H1 (cell line): ENCODE data around the gene SLC35D3. TPM values are rescaled to one million over a fixed set of nuclear protein-coding genes. Genes with fewer than 3 reads are reported as not detected.

Experiments
- CTCF ChIA-PET: fragments of 300-600 bp; sonication (Branson Sonifier 250); formaldehyde crosslinking; loops from one replicate; lab custom pipeline; 2021; ENCODE audit not compliant: partially characterized antibody; lab: Charles Lee
- POLR2A ChIA-PET: fragments of 300-600 bp; sonication (Branson Sonifier 250); formaldehyde crosslinking; loops from one replicate; lab custom pipeline; 2021; ENCODE audit warnings: inconsistent platforms; ENCODE audit not compliant: partially characterized antibody; lab: Charles Lee
- DNase-seq, 2 experiments: peaks; one replicate each; pipeline versions ENCODE4 v3.0.0 to v3.0.0-alpha.2; 2010 to 2022; ENCODE audit warnings: low spot score in 2 of 2, low read depth in 1 of 2, mixed read lengths in 1 of 2
- FAIRE-seq: peaks from 2 replicates; lab custom pipeline; 2011; peaks lifted over from hg19 to GRCh38; lab: Jason Lieb, UNC
- H2AFZ ChIP-seq: 2 replicates; pipeline ENCODE4 v1.8.1; 2012; ENCODE audit warnings: low read length, inconsistent platforms
- H2AK5ac ChIP-seq: 2 replicates; pipeline ENCODE4 v1.6.1; 2013; ENCODE audit warnings: low read depth, low read length
- H2BK120ac ChIP-seq: replicated peaks from 2 replicates; pipeline ENCODE3; 2013; ENCODE audit warnings: low read depth, low read length, inconsistent platforms
- H2BK12ac ChIP-seq: 2 replicates; pipeline ENCODE4 v1.6.1; 2013; ENCODE audit warnings: low read depth, low read length
- H2BK15ac ChIP-seq: 2 replicates; pipeline ENCODE4 v1.6.1; 2013; ENCODE audit warnings: low read length
- H2BK20ac ChIP-seq: 2 replicates; pipeline ENCODE4 v1.6.1; 2013; ENCODE audit warnings: low read length
- H2BK5ac ChIP-seq: 2 replicates; pipeline ENCODE4 v1.6.1; 2013; ENCODE audit warnings: low read depth, low read length
- H3K14ac ChIP-seq: 2 replicates; pipeline ENCODE4 v1.6.1; 2013; ENCODE audit warnings: inconsistent platforms; ENCODE audit not compliant: insufficient read length
- H3K18ac ChIP-seq: 2 replicates; pipeline ENCODE4 v1.6.1; 2013; ENCODE audit warnings: low read length; ENCODE audit errors: extremely low read depth
- H3K23ac ChIP-seq: 2 replicates; pipeline ENCODE4 v1.6.1; 2013; ENCODE audit warnings: inconsistent platforms; ENCODE audit not compliant: insufficient read length
- H3K23me2 ChIP-seq: 2 replicates; pipeline ENCODE4 v1.6.1; 2013; ENCODE audit warnings: low read depth, low read length
- H3K27ac ChIP-seq: 2 replicates; pipeline ENCODE4 v1.6.1; 2011; ENCODE audit warnings: low read depth, low read length, inconsistent platforms
- H3K27me3 ChIP-seq, 4 experiments: replicated peaks in 1 of 4; 1 replicate in 1 of 4; 2 replicates in 3 of 4; pipeline versions ENCODE4 v1.6.1 to v1.8.1; 2011 to 2013; ENCODE audit warnings: low read length in 3 of 4, mild to moderate bottlenecking in 3 of 4, inconsistent platforms in 2 of 4, mixed read lengths in 2 of 4, moderate library complexity in 1 of 4; ENCODE audit not compliant: control insufficient read depth in 3 of 4, insufficient read depth in 3 of 4; ENCODE audit errors: extremely low read depth in 1 of 4
- H3K36me3 ChIP-seq, 4 experiments: 2 replicates each; pipeline versions ENCODE4 v1.6.1 to v1.8.1; 2011 to 2013; ENCODE audit warnings: mild to moderate bottlenecking in 4 of 4, low read length in 3 of 4, moderate library complexity in 2 of 4, control low read depth in 1 of 4, inconsistent platforms in 1 of 4; ENCODE audit not compliant: insufficient read depth in 4 of 4, control insufficient read depth in 2 of 4
- H3K4ac ChIP-seq: replicated peaks from 2 replicates; pipeline ENCODE3; 2013; ENCODE audit warnings: low read length, low read depth, mixed read lengths, inconsistent platforms; ENCODE audit not compliant: insufficient read length
- H3K4me1 ChIP-seq, 4 experiments: replicated peaks in 1 of 4; 1 replicate in 1 of 4; 2 replicates in 3 of 4; pipeline versions ENCODE4 v1.6.1 to v1.8.1; 2011 to 2013; ENCODE audit warnings: low read length in 3 of 4, inconsistent platforms in 2 of 4, mixed read lengths in 1 of 4; ENCODE audit not compliant: insufficient read depth in 4 of 4, control insufficient read depth in 3 of 4
- H3K4me2 ChIP-seq, 2 experiments: 2 replicates each; pipeline versions ENCODE4 v1.6.1 to v1.8.1; 2011 to 2013; ENCODE audit warnings: low read depth in 2 of 2, low read length in 2 of 2, control low read depth in 1 of 2, inconsistent platforms in 1 of 2, mild to moderate bottlenecking in 1 of 2; ENCODE audit not compliant: insufficient read depth in 1 of 2
- H3K4me3 ChIP-seq, 4 experiments: fragments of 200-600, 300-600 bp in 1 of 4; sonication (generic), shearing (Covaris generic), sonication (Bioruptor Twin) in 1 of 4; 2 replicates each; pipeline versions ENCODE4 v1.5.1 to v1.8.1; 2011 to 2016; ENCODE audit warnings: low read length in 4 of 4, low read depth in 3 of 4, control low read depth in 2 of 4, inconsistent platforms in 2 of 4, mild to moderate bottlenecking in 2 of 4, mixed read lengths in 1 of 4, moderate library complexity in 1 of 4; ENCODE audit not compliant: insufficient read depth in 2 of 4; ENCODE audit errors: extremely low read depth in 1 of 4
- H3K56ac ChIP-seq: replicated peaks from 2 replicates; pipeline ENCODE3; 2013; ENCODE audit warnings: low read depth, mild to moderate bottlenecking, mixed read lengths, low read length, inconsistent platforms; ENCODE audit not compliant: insufficient read length
- H3K79me1 ChIP-seq: 2 replicates; pipeline ENCODE4 v1.6.1; 2013; ENCODE audit warnings: low read depth, low read length, control low read depth
- H3K79me2 ChIP-seq, 2 experiments: 2 replicates each; pipeline versions ENCODE4 v1.6.1 to v1.8.1; 2012 to 2013; ENCODE audit warnings: low read length in 2 of 2, mild to moderate bottlenecking in 2 of 2, inconsistent platforms in 1 of 2; ENCODE audit not compliant: insufficient read depth in 2 of 2, control insufficient read depth in 1 of 2
- H3K9ac ChIP-seq, 4 experiments: replicated peaks in 1 of 4; 1 replicate in 1 of 4; 2 replicates in 3 of 4; pipeline versions ENCODE4 v1.6.1 to v1.8.1; 2011 to 2013; ENCODE audit warnings: low read depth in 3 of 4, low read length in 3 of 4, control low read depth in 2 of 4, mild to moderate bottlenecking in 2 of 4, moderate library complexity in 2 of 4, inconsistent platforms in 1 of 4; ENCODE audit errors: extremely low read depth in 1 of 4
- H3K9me3 ChIP-seq, 2 experiments: 2 replicates each; pipeline versions ENCODE4 v1.6.1 to v1.8.1; 2012 to 2013; ENCODE audit warnings: mild to moderate bottlenecking in 2 of 2, moderate library complexity in 2 of 2, control low read depth in 1 of 2, inconsistent platforms in 1 of 2, low read depth in 1 of 2, low read length in 1 of 2, mixed read lengths in 1 of 2; ENCODE audit not compliant: insufficient read depth in 2 of 2
- H4K20me1 ChIP-seq, 2 experiments: replicated peaks in 1 of 2; 2 replicates each; pipeline versions ENCODE3 to v1.8.1; 2011 to 2013; ENCODE audit warnings: inconsistent platforms in 2 of 2, low read length in 2 of 2, mild to moderate bottlenecking in 1 of 2; ENCODE audit not compliant: insufficient read depth in 2 of 2, control insufficient read depth in 1 of 2
- H4K5ac ChIP-seq: 2 replicates; pipeline ENCODE4 v1.6.1; 2013; ENCODE audit warnings: low read length, low read depth, mixed read lengths, inconsistent platforms; ENCODE audit not compliant: insufficient read length
- H4K8ac ChIP-seq: 2 replicates; pipeline ENCODE4 v1.8.0; 2013; ENCODE audit warnings: mild to moderate bottlenecking, moderate library complexity, low read length, inconsistent platforms; ENCODE audit not compliant: insufficient read depth; ENCODE audit errors: extremely low read depth
- H4K91ac ChIP-seq: replicated peaks from 2 replicates; pipeline ENCODE3; 2013; ENCODE audit warnings: low read length, mixed read lengths, inconsistent platforms; ENCODE audit not compliant: insufficient read length
- ASH2L ChIP-seq: fragments of 200-600, 300-600 bp; sonication (generic); IDR thresholded peaks from one replicate; pipeline ENCODE4 v1.7.1; 2017; ENCODE audit warnings: low read length
- CBX5 ChIP-seq: fragments of 300-800, 300-1000 bp; sonication (generic); IDR thresholded peaks from 2 replicates; pipeline ENCODE4 v1.7.1; 2016; ENCODE audit warnings: antibody characterized with exemption, low read length, low read depth
- CTBP2 ChIP-seq: IDR thresholded peaks from 2 replicates; pipeline ENCODE4 v1.7.0; 2011; ENCODE audit warnings: borderline replicate concordance, mild to moderate bottlenecking, moderate library complexity, mixed read lengths, low read length; ENCODE audit not compliant: insufficient read depth, insufficient read length
- EP300 ChIP-seq, 2 experiments: IDR thresholded peaks; 1 replicate in 1 of 2; 2 replicates in 1 of 2; pipeline ENCODE4 v1.6.1; 2011 to 2012; ENCODE audit warnings: low read depth in 2 of 2, low read length in 2 of 2, mild to moderate bottlenecking in 2 of 2, borderline replicate concordance in 1 of 2, inconsistent platforms in 1 of 2, moderate library complexity in 1 of 2
- GABPA ChIP-seq: IDR thresholded peaks from 2 replicates; pipeline ENCODE4 v1.6.1; 2011; ENCODE audit warnings: mild to moderate bottlenecking, low read length, moderate library complexity, borderline replicate concordance; ENCODE audit not compliant: insufficient read depth
- HDAC6 ChIP-seq: IDR thresholded peaks from one replicate; pipeline ENCODE4 v1.7.1; 2012; ENCODE audit warnings: low read depth, mild to moderate bottlenecking, inconsistent platforms, low read length, moderate library complexity
- MAFK ChIP-seq: IDR thresholded peaks from 2 replicates; pipeline ENCODE4 v1.6.1; 2012; ENCODE audit warnings: low read depth, mild to moderate bottlenecking, improper control_type of control experiment, low read length
- POLR2A ChIP-seq, 2 experiments: IDR thresholded peaks; 1 replicate in 1 of 2; 2 replicates in 1 of 2; pipeline ENCODE4 v1.6.1; 2011; ENCODE audit warnings: low read depth in 2 of 2, low read length in 2 of 2, mild to moderate bottlenecking in 2 of 2; ENCODE audit errors: control extremely low read depth in 1 of 2
- SP2 ChIP-seq: IDR thresholded peaks from 2 replicates; pipeline ENCODE4 v1.6.1; 2012; ENCODE audit warnings: mild to moderate bottlenecking, low read length, inconsistent platforms
- TAF7 ChIP-seq: optimal IDR thresholded peaks from 2 replicates; pipeline ENCODE3; 2011; ENCODE audit warnings: low read depth, mild to moderate bottlenecking, inconsistent platforms, low read length, moderate library complexity, borderline replicate concordance
- TBP ChIP-seq: IDR thresholded peaks from 2 replicates; pipeline ENCODE4 v1.6.1; 2011; ENCODE audit warnings: low read depth, low read length, improper control_type of control experiment
- ZNF274 ChIP-seq: IDR thresholded peaks from 2 replicates; pipeline ENCODE4 v1.7.0; 2012; ENCODE audit warnings: low read length, borderline replicate concordance; ENCODE audit errors: extremely low read depth
- WGBS, 2 experiments: shearing (Covaris generic) in 1 of 2; methylation state at CpG; one replicate each; pipeline versions ENCODE4 v1.1.6 to v1.1.7; 2013 to 2015; ENCODE audit warnings: low lambda C conversion rate in 2 of 2, mixed read lengths in 2 of 2, inconsistent platforms in 1 of 2, low coverage in 1 of 2, missing lambda C conversion rate in 1 of 2; ENCODE audit not compliant: insufficient replicate concordance in 2 of 2, insufficient coverage in 1 of 2, insufficient read length in 1 of 2; ENCODE audit errors: extremely low coverage in 1 of 2, missing lambda C conversion rate in 1 of 2; 5-methylcytosine and 5-hydroxymethylcytosine counted together
- polyA plus RNA-seq, 7 experiments: library from polyadenylated mRNA; depleted of rRNA in 3 of 7; stranded (reverse) in 5 of 7; unstranded in 2 of 7; fragments of >200 nt in 5 of 7; fragments of 200-250 nt in 2 of 7; gene quantifications; 1 replicate in 5 of 7; 2 replicates in 1 of 7; 4 replicates in 1 of 7; pipeline versions ENCODE4 v1.2.1 to v1.2.3, GENCODE V29; 2011 to 2013; ENCODE audit warnings: missing spikeins in 2 of 7, mixed read lengths in 2 of 7
- total RNA-seq: library from RNA; stranded (reverse); fragmentation: NEBNext Ultra II Directional; extraction: Animal tissue kit (Norgen Biotek cat#: 25700); gene quantifications from 2 replicates; pipeline ENCODE4 v1.2.1, GENCODE V29; 2021

The SLC35D3 gene
- total and polyA plus RNA-seq, 2 of the 8 experiments (the other 6 are each of a cell fraction or from before 2014, with no cell fraction given) = 0.27 to 0.39 TPM

- Histone ChIP-seq H3K23me2 (peaks cover 16% of the 10 kb centered on the region), H4K91ac (peak overlapping the region; percentile 60), H4K5ac (no peak overlapping the region), H3K18ac (peak overlapping the region; percentile 78), H3K56ac (peak overlapping the region; percentile 40), H2BK12ac (peak overlapping the region; percentile 68; the same call in 1 of the 2 replicates), H4K8ac (peak overlapping the region; percentile 69; the same call in 1 of the 2 replicates), H3K4me1 (peaks cover 0 to 12% (median 10%) of the 10 kb centered on the region in 4 experiments; a peak in 5 of 7 replicates), H4K20me1 (no peaks in the 10 kb centered on the region), H3K14ac (no peak overlapping the region), H3K27ac (no peak overlapping the region), H3K23ac (no peak overlapping the region), H3K79me2 (no peaks in the 10 kb centered on the region), H3K79me1 (no peaks in the 10 kb centered on the region), H2BK5ac (no peak overlapping the region; the same call in 1 of the 2 replicates), H2AFZ (peak overlapping the region; percentile 19; the same call in 1 of the 2 replicates), H3K27me3 (peaks cover 30 to 53% (median 52%) of the 10 kb centered on the region in 4 experiments), H3K4ac (no peak overlapping the region), H3K4me3 (peak overlapping the region; percentile 37 to 60 (median 48)), H2BK15ac (no peak overlapping the region), H2AK5ac (no peak overlapping the region), H3K9me3 (peaks cover 0 to 3% of the 10 kb centered on the region in 2 experiments; a peak in 1 of 4 replicates), H2BK20ac (no peak overlapping the region), H2BK120ac (no peak overlapping the region), H3K36me3 (peaks cover 0 to 4% (median 0%) of the 10 kb centered on the region in 4 experiments; a peak in 1 of 8 replicates), H3K9ac (peak overlapping the region in 1 of 4 experiments; percentile 71; a peak in 1 of 7 replicates), H3K4me2 (peak overlapping the region; percentile 88 to 99)
- no peak for FAIRE-seq
- WGBS, 2 experiments = 2% methylated on average over 50 of the region's 59 CpGs; no CpG with 5 or more reads in 1 of the 2 experiments
- peak in 1 of 2 experiments; percentile 65 for DNase-seq
- ChIA-PET CTCF (interaction anchor here (0.6 to 4.6 kb wide), 18 partner anchors 8 to 342 kb away, joined by 3 to 36 read pairs (median 4); partner anchors contain the start of gene MAP3K5), POLR2A (interaction anchor here (0.7 to 3.8 kb wide), 5 partner anchors 37 to 633 kb away, joined by 3 to 26 read pairs (median 3); partner anchors contain the start of gene BCLAF1)
- TF ChIP-seq EP300 (IDR thresholded peaks at IDR 0.05; ENCODE audit: borderline replicate concordance in 1 of 2, low read depth in 2 of 2, low read length in 2 of 2) (no peak), HDAC6 (no peak), TAF7 (no peak), ASH2L (peak; percentile 52), CTBP2 (no peak), GABPA (no peak), POLR2A (IDR thresholded peaks at IDR 0.05; ENCODE audit: control extremely low read depth in 1 of 2, low read depth in 2 of 2, low read length in 2 of 2) (no peak), CBX5 (no peak), MAFK (no peak), ZNF274 (no peak), SP2 (no peak), TBP (no peak)
These were observed 643 bp upstream of the SLC35D3 start for GRCh38 chr6:136921381-136921935.
